Muscle layer of colon (tissue), 2 donors: Measurements from ENCODE around the gene FSTL1.
A peak's percentile ranks its signal among the peaks of the same experiment; 100 is the strongest.

Experiments
- H3K27ac ChIP-seq: one replicate; pipeline ENCODE4 v1.7.0; 2013; ENCODE audit warnings: low read depth, mild to moderate bottlenecking, low read length, moderate library complexity
- H3K27me3 ChIP-seq, 2 donors: one replicate each; pipeline ENCODE4 v1.7.0; 2013; ENCODE audit warnings: low read length in 2 of 2, mild to moderate bottlenecking in 2 of 2; ENCODE audit not compliant: insufficient read depth in 2 of 2, control insufficient read depth in 1 of 2
- H3K36me3 ChIP-seq: one replicate; pipeline ENCODE4 v1.7.0; 2013; ENCODE audit warnings: mild to moderate bottlenecking, low read length; ENCODE audit not compliant: insufficient read depth
- H3K4me1 ChIP-seq: one replicate; pipeline ENCODE4 v1.7.0; 2013; ENCODE audit warnings: mild to moderate bottlenecking, low read length; ENCODE audit not compliant: insufficient read depth
- H3K4me3 ChIP-seq, 2 donors: one replicate each; pipeline ENCODE4 v1.7.0; 2013; ENCODE audit warnings: low read length in 2 of 2, low read depth in 1 of 2, mild to moderate bottlenecking in 1 of 2, moderate library complexity in 1 of 2
- H3K9ac ChIP-seq: one replicate; pipeline ENCODE4 v1.7.0; 2013; ENCODE audit warnings: low read length
- H3K9me3 ChIP-seq: one replicate; pipeline ENCODE4 v1.7.0; 2013; ENCODE audit warnings: mild to moderate bottlenecking, low read length
- donor health status: abdominal sarcoma.
- donor health status: Adenocarcinoma of cecum.

FSTL1 gene

GRCh38 chr3:120461416-120461815 lies 10.6 kb upstream of the FSTL1 start:
- Histone ChIP-seq H3K27me3 (no peaks in the 10 kb centered on the region), H3K9me3 (no peaks in the 10 kb centered on the region), H3K4me1 (peaks cover 5% of the 10 kb centered on the region), H3K4me3 (no peak overlapping the region), H3K36me3 (no peaks in the 10 kb centered on the region), H3K27ac (no peak overlapping the region), H3K9ac (no peak overlapping the region)

DNA sequence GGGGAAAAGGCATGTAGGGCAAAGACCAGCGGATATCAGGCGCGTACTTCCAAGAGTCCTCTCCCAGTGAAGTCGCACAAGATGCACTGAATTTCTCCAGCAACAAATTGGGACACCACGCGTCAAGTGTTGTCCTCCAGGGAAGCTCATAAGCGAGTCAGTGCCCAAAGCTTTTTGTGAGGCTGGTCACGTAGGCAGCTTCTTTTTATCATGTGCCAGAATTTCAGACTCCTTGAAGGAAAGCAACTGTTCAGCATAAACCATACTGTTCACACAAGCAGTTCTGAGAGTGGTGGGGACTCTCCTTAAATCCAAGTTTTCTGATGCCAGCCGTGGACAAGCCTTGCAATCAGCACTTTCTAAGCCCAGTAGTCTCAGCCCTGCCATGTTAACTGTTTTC lies 10.1 kb upstream of the FSTL1 start:
- no peak overlapping the region for H3K9ac ChIP-seq
- no peak overlapping the region for H3K27ac ChIP-seq

DNA sequence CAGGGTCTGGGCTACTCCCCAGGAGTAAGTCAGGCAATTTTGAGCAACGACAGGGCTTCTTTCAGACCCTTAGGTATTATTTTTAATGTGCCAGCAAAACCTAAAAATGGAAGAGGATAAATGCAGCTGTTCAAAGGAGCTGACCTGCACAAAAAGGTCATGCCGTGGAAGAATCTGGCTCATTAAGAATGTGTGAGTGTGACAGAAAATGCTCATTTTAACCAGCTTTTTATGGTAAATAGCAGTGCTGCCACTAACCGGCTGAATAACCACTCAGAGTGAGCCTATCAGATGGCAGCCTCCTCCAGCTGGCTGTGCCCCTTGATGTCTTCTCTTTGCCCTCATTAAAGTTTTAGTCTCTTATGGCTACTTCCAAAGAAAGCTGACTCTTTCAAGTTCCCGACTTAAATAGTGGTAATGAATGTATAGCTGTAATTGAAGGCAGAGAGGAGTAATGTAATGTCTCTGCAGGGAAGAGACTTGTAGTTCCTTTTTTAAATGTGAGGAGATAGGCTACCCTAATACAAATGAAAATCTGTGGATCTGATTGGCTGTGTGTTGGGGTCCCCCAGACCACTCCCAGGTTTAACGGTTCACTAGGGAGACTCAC lies 9.5 kb upstream of the FSTL1 start:
- Histone ChIP-seq H3K4me1 (peaks cover 5% of the 10 kb centered on the region), H3K36me3 (no peaks in the 10 kb centered on the region), H3K27ac (no peak overlapping the region), H3K9me3 (no peaks in the 10 kb centered on the region), H3K9ac (no peak overlapping the region), H3K4me3 (no peak overlapping the region), H3K27me3 (no peaks in the 10 kb centered on the region)

More for the DNA sequence above, 10.1 kb upstream of the FSTL1 start:
- no peaks in the 10 kb centered on the region for H3K36me3 ChIP-seq
- H3K27me3 ChIP-seq = no peaks in the 10 kb centered on the region
- H3K4me1 ChIP-seq = peaks cover 5% of the 10 kb centered on the region
- no peak overlapping the region for H3K4me3 ChIP-seq
- no peaks in the 10 kb centered on the region for H3K9me3 ChIP-seq

GRCh38 chr3:120459196-120459595 lies 8.4 kb upstream of the FSTL1 start:
- H3K9me3 ChIP-seq = no peaks in the 10 kb centered on the region
- H3K27ac ChIP-seq = no peak overlapping the region
- H3K9ac ChIP-seq = no peak overlapping the region
- H3K4me1 ChIP-seq = peaks cover 5% of the 10 kb centered on the region
- H3K36me3 ChIP-seq = no peaks in the 10 kb centered on the region
- H3K4me3 ChIP-seq = no peak overlapping the region
- no peaks in the 10 kb centered on the region for H3K27me3 ChIP-seq

DNA sequence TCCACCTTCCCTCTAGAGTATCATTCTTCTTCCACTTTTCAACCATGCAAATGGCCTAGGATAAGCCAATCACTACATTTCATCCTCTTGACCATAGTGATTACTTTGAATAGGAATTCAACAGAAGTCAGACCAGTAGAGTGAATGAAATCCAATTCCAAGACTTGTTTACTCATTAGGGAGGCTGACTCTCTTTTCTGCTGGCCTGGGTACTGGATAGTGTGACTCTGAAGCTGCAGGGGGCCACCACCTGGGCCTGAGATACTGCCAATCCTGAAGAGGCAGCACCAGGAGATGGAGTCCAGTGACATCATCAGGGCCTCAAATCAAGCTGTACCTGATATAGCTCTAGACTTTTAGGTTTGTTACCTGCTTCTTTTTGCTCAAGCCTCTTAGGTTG lies 7.0 kb upstream of the FSTL1 start:
- no peaks in the 10 kb centered on the region for H3K9me3 ChIP-seq
- H3K4me1 ChIP-seq = peaks cover 5% of the 10 kb centered on the region
- no peaks in the 10 kb centered on the region for H3K27me3 ChIP-seq
- no peak overlapping the region for H3K27ac ChIP-seq
- H3K36me3 ChIP-seq = no peaks in the 10 kb centered on the region
- no peak overlapping the region for H3K9ac ChIP-seq
- H3K4me3 ChIP-seq = no peak overlapping the region

- H3K27me3 ChIP-seq = no peaks in the 10 kb centered on the region
- H3K4me1 ChIP-seq = peaks cover under 1% of the 10 kb centered on the region
- no peak overlapping the region for H3K4me3 ChIP-seq
- H3K9me3 ChIP-seq = no peaks in the 10 kb centered on the region
- no peaks in the 10 kb centered on the region for H3K36me3 ChIP-seq
- H3K27ac ChIP-seq = no peak overlapping the region
- H3K9ac ChIP-seq = no peak overlapping the region
Measured at GRCh38 chr3:120454076-120454689, 3.4 kb upstream of the FSTL1 start.

- Histone ChIP-seq H3K4me3 (no peak overlapping the region), H3K27me3 (no peaks in the 10 kb centered on the region), H3K9me3 (no peaks in the 10 kb centered on the region), H3K36me3 (no peaks in the 10 kb centered on the region), H3K27ac (no peak overlapping the region), H3K9ac (no peak overlapping the region), H3K4me1 (peaks cover 15% of the 10 kb centered on the region)
Measured at GRCh38 chr3:120452816-120453215, 2.0 kb upstream of the FSTL1 start.

DNA sequence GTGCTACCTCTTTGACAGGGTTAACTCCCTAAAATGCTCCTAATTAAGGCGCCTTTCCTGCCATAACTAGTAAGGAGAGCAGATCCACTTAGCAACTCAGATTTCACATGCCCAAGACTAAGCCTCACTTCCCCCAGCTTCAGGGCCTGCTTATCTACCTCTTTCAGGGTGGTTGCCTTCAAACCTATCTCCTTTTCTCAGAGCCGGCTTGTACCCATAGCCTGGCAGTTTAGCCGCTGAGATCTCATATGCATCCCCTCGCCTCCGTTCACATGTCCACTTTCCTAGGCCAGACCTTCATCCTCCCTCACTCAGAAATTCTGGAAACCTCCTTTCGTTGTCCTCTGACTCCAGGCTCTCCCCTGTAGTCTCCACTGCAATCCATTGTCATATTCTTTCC lies 1.0 kb upstream of the FSTL1 start:
- peak overlapping the region; percentile 84 for H3K27ac ChIP-seq
- H3K27me3 ChIP-seq = no peaks in the 10 kb centered on the region
- H3K9me3 ChIP-seq = no peaks in the 10 kb centered on the region
- H3K9ac ChIP-seq = peak overlapping the region; percentile 22
- H3K36me3 ChIP-seq = peaks cover 7% of the 10 kb centered on the region
- H3K4me3 ChIP-seq = peak overlapping the region in 1 of 2 donors; percentile 69
- H3K4me1 ChIP-seq = peaks cover 25% of the 10 kb centered on the region

GRCh38 chr3:120451272-120451761 lies 525 bp upstream of the FSTL1 start:
- H3K27ac ChIP-seq = peak overlapping the region; percentile 84
- no peaks in the 10 kb centered on the region for H3K27me3 ChIP-seq
- H3K4me1 ChIP-seq = peaks cover 30% of the 10 kb centered on the region
- H3K9ac ChIP-seq = peak overlapping the region; percentile 22
- peak overlapping the region; percentile 69 to 86 for H3K4me3 ChIP-seq
- H3K9me3 ChIP-seq = no peaks in the 10 kb centered on the region
- H3K36me3 ChIP-seq = peaks cover 8% of the 10 kb centered on the region

- Histone ChIP-seq H3K27me3 (no peaks in the 10 kb centered on the region), H3K27ac (peak overlapping the region; percentile 84), H3K4me3 (peak overlapping the region; percentile 69 to 86), H3K36me3 (peaks cover 8% of the 10 kb centered on the region), H3K9me3 (no peaks in the 10 kb centered on the region), H3K9ac (peak overlapping the region; percentile 91), H3K4me1 (peaks cover 43% of the 10 kb centered on the region)
Measured at GRCh38 chr3:120449701-120450599, 842 bp downstream of the FSTL1 start.

DNA sequence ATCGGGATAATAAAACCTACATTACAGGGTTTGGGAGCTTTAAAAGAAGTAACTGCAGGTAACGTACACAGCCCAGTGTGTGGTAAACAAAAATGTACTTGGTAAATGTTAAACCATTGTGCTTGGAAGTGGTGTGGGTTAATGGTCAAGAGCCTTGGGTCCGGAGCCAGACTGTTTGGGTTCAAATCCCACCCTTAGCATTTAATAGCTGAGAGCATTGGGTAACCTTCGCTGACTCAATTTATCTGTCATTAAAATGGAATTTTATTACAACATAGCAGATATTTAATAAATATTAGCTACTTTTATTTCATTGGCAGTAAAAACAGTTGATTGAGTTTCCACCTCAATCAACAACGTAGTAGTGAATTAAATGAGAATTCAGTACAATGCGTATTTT lies 1.5 kb downstream of the FSTL1 start:
- H3K4me3 ChIP-seq = peak overlapping the region; percentile 69 to 86
- peak overlapping the region; percentile 91 for H3K9ac ChIP-seq
- no peaks in the 10 kb centered on the region for H3K9me3 ChIP-seq
- H3K27me3 ChIP-seq = no peaks in the 10 kb centered on the region
- H3K27ac ChIP-seq = peak overlapping the region; percentile 84
- peaks cover 47% of the 10 kb centered on the region for H3K4me1 ChIP-seq
- peaks cover 8% of the 10 kb centered on the region for H3K36me3 ChIP-seq
